GM12872 (cell line): ENCODE measurements around the gene SCUBE3.

Experiments
- CTCF ChIP-seq: IDR thresholded peaks from 3 replicates; pipeline ENCODE4 v1.5.1; 2011; ENCODE audit warnings: low read depth, mild to moderate bottlenecking, low read length, moderate library complexity; ENCODE audit not compliant: insufficient read depth

The SCUBE3 gene

DNA sequence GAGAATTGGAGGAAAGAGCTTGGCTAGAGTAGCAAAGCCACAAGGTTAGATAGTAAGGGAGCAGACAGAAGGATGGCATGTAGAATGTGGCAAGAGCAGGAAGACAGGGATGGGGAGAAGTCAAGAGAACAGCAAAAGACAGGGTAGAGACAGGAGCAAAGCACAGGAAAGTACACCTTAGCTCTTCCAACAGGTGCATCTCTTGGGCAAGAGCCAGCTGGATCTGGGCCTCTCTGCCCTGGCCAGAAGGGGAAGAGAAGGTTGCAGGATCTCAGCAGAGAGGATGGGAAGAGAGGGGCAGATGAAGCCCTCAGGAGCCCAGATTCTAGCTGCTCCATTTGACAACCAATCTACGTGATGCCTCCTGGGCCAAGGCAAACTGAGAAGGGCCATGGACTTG is 16.7 kb downstream of the SCUBE3 start:
- TF ChIP-seq CTCF = no peak

- no peak for TF ChIP-seq CTCF
These were observed 17.2 kb downstream of the SCUBE3 start for GRCh38 chr6:35230950-35231349.

GRCh38 chr6:35231563-35231962 is 17.8 kb downstream of the SCUBE3 start:
- no peak for TF ChIP-seq CTCF

DNA sequence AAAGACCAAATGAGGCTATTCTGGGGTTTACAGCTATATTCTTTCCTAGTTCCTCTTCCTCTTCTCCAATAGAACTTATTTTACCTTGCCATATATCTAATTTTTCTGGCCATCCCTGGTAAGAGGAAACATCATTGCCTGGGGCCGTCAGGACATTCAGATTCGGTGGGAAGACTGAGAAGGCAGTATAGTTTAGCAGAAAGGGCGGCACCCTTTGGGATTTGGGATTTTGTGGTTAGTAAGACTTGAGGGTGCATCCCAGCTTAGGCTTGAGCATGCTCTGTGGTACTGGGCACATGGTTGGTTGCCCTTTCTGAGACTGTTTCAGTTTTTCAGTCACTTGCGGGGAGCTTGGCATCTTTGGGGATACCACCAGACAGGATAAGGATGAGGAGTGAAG is 21.1 kb downstream of the SCUBE3 start:
- TF ChIP-seq CTCF = no peak

DNA sequence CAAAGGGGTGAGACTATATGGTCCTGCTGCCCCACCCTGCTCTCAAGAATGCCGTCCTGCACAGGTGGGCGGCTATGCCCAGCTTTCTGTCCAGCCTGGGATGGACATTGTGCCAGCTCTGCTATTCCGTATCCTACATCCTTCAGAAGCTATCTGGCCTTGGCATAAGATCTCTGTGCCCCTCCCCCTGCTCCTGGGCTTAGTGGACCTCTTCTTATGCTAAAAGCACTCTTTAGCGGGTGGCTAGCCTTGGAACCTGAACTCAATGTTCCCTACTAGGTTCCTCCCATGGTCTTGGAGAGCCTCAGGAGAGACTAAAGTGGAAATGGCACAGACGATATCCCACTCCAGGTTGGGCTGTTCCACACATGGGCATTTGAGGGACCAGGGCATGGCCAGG is 22.5 kb downstream of the SCUBE3 start:
- TF ChIP-seq CTCF = no peak

DNA sequence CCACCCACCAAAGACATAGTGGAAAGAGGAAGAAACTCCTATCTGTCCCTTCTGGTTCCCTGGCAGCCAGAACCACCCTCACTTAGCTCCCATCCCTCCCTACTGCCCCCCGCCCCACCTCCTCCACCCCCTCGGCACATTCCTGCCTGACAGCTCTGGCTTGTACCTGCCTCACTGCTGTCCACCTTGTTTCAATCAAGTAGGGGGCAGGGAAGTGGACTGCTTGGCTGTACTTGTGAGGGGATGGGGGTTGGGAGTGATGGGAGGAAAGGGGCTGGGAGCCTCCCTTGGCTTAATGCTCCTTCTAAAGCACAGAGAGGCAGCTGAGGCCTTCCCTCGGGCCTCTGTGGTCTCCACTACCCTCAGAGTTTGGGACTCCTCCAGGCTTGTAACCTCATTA is 23.7 kb downstream of the SCUBE3 start:
- no peak for TF ChIP-seq CTCF

DNA sequence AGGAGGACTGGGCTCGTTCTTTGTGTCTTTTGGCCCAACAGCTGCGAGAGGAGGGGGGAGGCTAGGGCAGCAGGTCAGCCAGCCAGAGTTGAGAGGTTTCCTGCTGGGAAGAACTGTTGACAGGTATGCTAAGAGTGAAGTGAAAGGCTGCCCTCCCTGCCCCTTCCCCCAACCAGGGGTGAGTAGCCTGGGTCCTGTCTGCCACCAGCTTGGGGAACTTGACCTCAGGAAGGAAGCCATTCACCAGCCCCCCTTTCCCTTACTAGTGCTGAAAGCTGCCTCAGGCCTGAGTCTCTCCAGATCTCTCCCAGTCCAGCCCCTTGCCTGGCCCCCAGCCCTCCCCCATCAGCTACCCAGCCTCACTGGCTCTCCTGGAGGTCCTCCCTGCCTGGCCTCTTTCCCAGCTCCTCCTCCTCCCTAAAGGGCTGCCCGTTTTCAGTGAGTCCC is 25.1 kb downstream of the SCUBE3 start:
- TF ChIP-seq CTCF = no peak

DNA sequence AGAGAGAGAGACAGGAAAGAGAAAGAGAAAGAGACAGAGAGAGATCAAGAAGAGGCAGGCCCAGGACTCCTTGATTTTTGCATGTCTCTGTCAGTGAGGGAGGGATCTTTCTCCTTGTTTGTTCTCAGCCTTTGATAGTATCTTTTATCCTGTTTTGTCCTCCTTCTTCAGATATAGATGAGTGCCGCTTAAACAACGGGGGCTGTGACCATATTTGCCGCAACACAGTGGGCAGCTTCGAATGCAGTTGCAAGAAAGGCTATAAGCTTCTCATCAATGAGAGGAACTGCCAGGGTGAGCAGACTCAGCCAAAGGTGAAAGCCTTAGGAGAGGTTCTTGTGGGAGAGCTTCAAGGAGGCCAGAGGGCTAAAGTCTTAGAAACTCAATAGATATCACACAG is 25.8 kb downstream of the SCUBE3 start:
- TF ChIP-seq CTCF = no peak
